ENCODE measurements around the gene VWA1.

GRCh38 chr1:1434131-1434823 lies 1.2 kb upstream of the VWA1 start:
- TF ChIP-seq CTCF (conservative IDR thresholded peaks at IDR 0.05; ENCODE audit: low read length): no peak
- TF ChIP-seq EZH2phosphoT487 (IDR thresholded peaks at IDR 0.05; ENCODE audit: borderline replicate concordance, low read depth, low read length): no peak

All from OCI-LY7 (cell line).